HG03196 (cell line): Measurements from ENCODE around the gene PLXDC2.

ENCODE experiments used
- ATAC-seq: cut with Tn5 transposase; IDR thresholded peaks from one replicate; pipeline ENCODE4 v1.9.1; 2021; ENCODE audit not compliant: unreplicated experiment

Gene PLXDC2

DNA sequence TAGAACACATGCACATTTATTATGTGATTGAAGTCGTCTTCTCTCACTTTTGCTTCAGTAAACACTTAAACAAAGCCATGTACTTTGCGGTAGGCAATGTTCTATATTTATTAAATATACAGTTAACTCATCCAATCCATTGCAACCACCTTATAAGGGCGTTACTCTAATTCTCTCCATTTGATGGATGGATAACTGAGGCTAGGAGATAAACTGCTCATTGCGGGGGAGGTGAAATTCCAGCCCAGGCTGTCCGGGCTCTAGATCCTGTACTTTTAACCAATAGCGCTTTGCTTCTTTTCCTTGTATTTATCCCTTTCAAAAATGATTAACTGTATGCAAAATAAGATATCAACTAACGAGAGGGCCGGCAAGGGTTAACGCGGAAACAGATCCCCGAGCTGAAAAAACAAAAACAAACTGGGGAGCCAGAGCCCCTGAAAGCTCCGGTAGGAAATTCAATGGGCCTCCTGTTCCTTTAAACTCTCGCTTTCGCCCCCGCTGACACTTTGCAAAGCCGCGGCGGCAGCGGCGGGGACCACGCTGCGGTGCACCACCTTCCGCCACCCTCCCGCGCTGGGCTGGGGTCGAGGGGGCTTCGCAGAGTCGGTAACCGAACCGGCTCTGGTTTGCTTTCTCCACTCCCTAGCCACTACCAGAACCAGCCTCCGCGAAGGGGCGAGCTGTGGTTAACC, 1.0 kb upstream of the PLXDC2 start:
- no peak for ATAC-seq

GRCh38 chr10:19815731-19816410, 361 bp upstream of the PLXDC2 start:
- no peak for ATAC-seq

DNA sequence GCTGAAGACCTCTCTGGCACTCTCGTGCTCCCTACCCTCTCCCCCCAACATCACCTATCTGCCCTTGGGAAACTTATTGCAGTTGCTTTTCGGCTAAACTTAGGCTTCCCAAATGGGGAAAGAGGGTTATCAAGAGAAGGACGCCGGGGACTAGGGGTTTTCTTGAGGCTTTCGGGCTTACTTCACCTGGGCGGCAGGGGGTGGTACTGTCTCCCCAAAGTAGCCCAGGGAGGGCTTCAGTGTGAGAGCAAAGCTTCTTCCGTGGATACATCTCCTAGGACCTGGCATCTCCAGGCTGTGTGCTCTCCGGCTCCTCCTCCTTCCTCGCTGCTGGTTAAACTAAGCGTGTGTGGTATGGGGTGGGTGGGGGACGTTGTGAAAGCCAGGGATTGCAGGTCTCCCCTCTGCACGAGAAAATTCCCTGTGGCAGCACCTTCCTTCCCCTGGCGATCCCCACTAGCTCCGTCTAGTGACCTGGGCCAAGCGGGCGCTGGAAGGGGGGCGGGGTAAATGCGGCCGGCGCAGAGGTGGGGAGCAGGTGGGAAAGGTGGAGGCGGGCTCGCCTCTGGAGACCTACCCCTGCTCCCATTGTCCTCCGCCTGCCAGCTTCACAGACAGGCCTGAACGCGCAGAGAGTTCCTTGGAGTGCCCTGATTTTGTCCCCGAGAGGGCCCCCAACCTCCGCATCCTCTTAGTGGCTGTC, 1.1 kb downstream of the PLXDC2 start:
- no peak for ATAC-seq

DNA sequence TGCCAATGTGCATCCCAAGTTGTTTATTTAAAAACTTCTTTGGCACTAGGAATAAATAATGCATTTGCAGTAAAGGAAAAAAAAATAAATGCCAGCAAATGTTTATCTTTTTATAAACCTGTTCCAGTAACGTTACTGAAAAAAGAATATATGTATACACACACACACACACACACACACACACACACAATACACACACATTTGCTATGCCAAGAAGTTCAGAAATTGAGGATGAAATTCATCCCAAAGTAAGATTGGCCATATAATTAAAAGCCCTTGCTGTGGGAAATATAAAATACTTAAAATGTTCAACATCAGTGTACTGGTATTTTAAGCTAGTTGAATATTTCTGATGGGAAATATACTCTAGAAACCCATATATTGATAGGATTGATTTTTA, 2.6 kb downstream of the PLXDC2 start:
- no peak for ATAC-seq

DNA sequence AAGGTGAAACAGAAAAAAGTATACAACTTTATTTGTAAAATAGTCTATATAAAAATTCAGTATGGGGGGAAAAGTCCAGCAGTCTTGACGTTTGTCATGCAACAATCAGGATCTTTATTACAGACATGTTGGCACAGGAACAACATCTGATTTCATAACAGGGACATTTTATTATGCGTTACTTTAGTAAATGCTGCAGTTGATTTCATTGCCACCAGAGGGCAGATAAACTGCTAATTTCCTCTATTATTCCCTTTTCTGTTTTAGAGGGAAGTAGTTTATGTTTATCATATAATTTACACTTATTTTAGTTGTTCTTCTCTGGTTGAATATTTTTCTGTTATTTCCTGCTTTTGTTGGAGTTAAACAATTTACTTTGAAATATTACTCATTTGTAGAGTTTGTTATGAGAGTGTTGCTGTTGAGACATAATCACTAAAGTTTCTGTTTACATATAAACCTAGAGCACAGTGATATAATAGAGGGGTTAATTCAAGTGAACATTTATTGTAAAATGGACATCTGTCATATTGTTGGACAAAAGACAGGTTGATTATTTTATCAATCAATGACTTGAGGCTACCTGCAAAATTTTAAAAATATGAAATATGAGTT, 3.3 kb downstream of the PLXDC2 start:
- no peak for ATAC-seq

GRCh38 chr10:19824381-19825342, 8.4 kb downstream of the PLXDC2 start:
- no peak for ATAC-seq

GRCh38 chr10:19825700-19826099, 9.5 kb downstream of the PLXDC2 start:
- ATAC-seq = no peak

GRCh38 chr10:19826712-19827111, 10.5 kb downstream of the PLXDC2 start:
- no peak for ATAC-seq

GRCh38 chr10:19828278-19829049, 12.2 kb downstream of the PLXDC2 start:
- ATAC-seq = no peak

GRCh38 chr10:19832699-19833098, 16.5 kb downstream of the PLXDC2 start:
- no peak for ATAC-seq

- no peak for ATAC-seq
These were observed 17.1 kb downstream of the PLXDC2 start for GRCh38 chr10:19833170-19833824.

DNA sequence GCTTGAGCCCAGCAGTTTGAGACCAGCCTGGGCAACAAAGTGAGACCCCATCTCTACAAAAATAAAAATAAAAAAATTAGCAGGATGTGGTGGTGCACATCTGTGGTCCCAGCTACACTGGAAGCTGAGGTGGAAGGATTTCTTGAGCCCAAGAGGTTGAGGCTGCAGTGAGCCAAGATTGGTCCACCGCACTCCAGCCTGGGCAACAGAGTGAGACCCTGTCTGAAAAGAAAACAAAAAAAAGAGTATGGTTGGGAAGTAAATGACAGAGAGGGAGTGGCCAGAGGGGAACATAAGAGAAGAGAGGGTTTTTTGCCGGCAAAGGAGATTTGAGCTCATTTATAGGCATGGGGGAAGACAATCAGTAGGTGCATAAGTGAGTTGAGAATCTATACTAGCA, 19.7 kb downstream of the PLXDC2 start:
- no peak for ATAC-seq

GRCh38 chr10:19839090-19839489, 22.9 kb downstream of the PLXDC2 start:
- no peak for ATAC-seq

- ATAC-seq = no peak
These were observed 23.3 kb downstream of the PLXDC2 start for GRCh38 chr10:19839552-19839951.

DNA sequence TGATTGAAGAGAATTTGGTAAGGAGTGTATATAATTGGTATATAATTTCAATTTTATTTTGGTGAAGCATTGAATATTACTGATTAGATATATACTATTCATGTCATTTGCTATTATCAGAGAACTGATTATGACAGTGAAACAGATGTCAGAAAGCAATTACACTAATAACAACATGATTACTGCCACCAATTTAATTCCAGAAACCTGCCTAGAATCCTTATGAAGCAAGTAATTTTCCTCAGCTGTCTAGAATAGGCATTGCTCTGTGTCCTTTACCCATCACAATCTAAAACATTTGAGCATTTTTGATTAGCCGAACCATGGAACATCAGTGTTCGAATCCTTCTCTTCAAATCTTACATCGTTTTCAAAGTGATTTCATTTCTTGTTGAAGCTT, 24.5 kb downstream of the PLXDC2 start:
- ATAC-seq = no peak

DNA sequence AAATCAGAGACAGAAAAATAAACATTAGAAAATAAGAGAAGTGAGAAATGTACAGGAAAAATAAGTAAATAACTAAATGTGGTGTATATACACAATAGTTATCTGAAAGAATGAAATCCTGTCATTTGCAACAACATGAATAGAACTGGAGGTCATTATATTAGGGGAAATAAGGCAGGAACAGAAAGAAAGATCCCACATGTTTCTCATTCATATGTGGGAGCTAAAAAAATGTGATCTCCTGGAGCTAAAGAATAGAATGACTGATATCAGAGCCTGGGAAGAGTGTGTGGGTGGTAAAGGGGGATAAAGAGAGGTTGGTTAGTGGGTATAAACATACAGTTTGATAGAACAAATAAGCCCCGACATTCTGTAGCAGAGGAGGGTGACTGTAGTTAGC, 27.3 kb downstream of the PLXDC2 start:
- no peak for ATAC-seq

GRCh38 chr10:19845503-19846368, 29.5 kb downstream of the PLXDC2 start:
- ATAC-seq = no peak

GRCh38 chr10:19847321-19847720, 31.1 kb downstream of the PLXDC2 start:
- no peak for ATAC-seq
